Ishikawa (cell line): Measurements from ENCODE around the gene TRIM44.

Experiments
- CEBPB ChIP-seq: IDR thresholded peaks from 2 replicates; pipeline ENCODE4 v1.6.1; 2012
- CREB1 ChIP-seq: IDR thresholded peaks from 2 replicates; pipeline ENCODE4 v1.6.1; 2012; ENCODE audit warnings: low read depth
- EP300 ChIP-seq: IDR thresholded peaks from 2 replicates; pipeline ENCODE4 v1.6.1; 2012; ENCODE audit warnings: borderline replicate concordance
- FOXM1 ChIP-seq: IDR thresholded peaks from 2 replicates; pipeline ENCODE4 v1.6.1; 2012; ENCODE audit warnings: low read depth, borderline replicate concordance
- MAX ChIP-seq: IDR thresholded peaks from 2 replicates; pipeline ENCODE4 v1.6.1; 2012
- TAF1 ChIP-seq: IDR thresholded peaks from 2 replicates; pipeline ENCODE4 v1.6.1; 2012; ENCODE audit warnings: low read depth, mild to moderate bottlenecking
- USF1 ChIP-seq: IDR thresholded peaks from 2 replicates; pipeline ENCODE4 v1.6.1; 2012
- YY1 ChIP-seq: IDR thresholded peaks from 2 replicates; pipeline ENCODE4 v1.6.1; 2012; ENCODE audit warnings: low read depth

- TF ChIP-seq CREB1 (no peak), CEBPB (no peak), TAF1 (no peak), EP300 (no peak), FOXM1 (no peak), MAX (no peak), USF1 (no peak), YY1 (no peak)
These were observed 72.8 kb downstream of the TRIM44 start for GRCh38 chr11:35735411-35735810.
